Motor neuron (in vitro differentiated cells): ENCODE measurements around the gene LHFPL6. TPM values are rescaled to one million over a fixed set of nuclear protein-coding genes. Genes with fewer than 3 reads are reported as not detected.

Experiments
- ATAC-seq, 8 experiments: fragments of 200-7000 bp; cut with Tn5 transposase; replicated peaks in 6 of 8; 2 replicates each; pipeline ENCODE4 v1.8.0; 2021; ENCODE audit warnings: mild to moderate bottlenecking in 8 of 8, moderate library complexity in 8 of 8
- H3K27ac ChIP-seq, 2 donors: fragments of 250-450 bp; sonication (Bioruptor Pico); 2 replicates each; pipeline ENCODE4 v1.9.0; 2021; ENCODE audit warnings: antibody characterized with exemption in 2 of 2, mild to moderate bottlenecking in 2 of 2, moderate library complexity in 1 of 2
- H3K4me1 ChIP-seq, 2 donors: fragments of 250-450 bp; sonication (Bioruptor Pico); replicated peaks in 1 of 2; 2 replicates each; pipeline ENCODE4 v1.6.1; 2021; ENCODE audit warnings: antibody characterized with exemption in 2 of 2, mild to moderate bottlenecking in 2 of 2, moderate library complexity in 1 of 2
- H3K4me3 ChIP-seq, 5 donors: fragments of 250-450 bp; sonication (Bioruptor Pico); 2 replicates each; pipeline ENCODE4 v1.9.0; 2021; ENCODE audit warnings: antibody characterized with exemption in 5 of 5, mild to moderate bottlenecking in 5 of 5, moderate library complexity in 4 of 5
- WGBS, 10 experiments: fragments of 450-650 bp; shearing (Covaris generic); methylation state at CpG; one replicate each; pipeline ENCODE4 v1.0.0; 2022; 5-methylcytosine and 5-hydroxymethylcytosine counted together
- in situ Hi-C, 9 experiments: fragments of 400-800 bp; cut with MboI; loops; one replicate each; pipeline ENCODE4 v1.15.0; 2021; ENCODE audit warnings: low sequenced_read_pairs in 9 of 9, low pct_unique_long_range_greater_than_20kb in 2 of 9; ENCODE audit not compliant: unreplicated experiment in 9 of 9
- total RNA-seq, 8 experiments: library from RNA; unstranded; fragments of 300-600 nt; gene quantifications; 2 replicates each; pipeline versions ENCODE4 v1.2.3 to v1.2.4, GENCODE V29; 2022

Gene LHFPL6
- total RNA-seq, 8 experiments from 2014 or later = 6.0 to 143 (median 12.0) TPM

DNA sequence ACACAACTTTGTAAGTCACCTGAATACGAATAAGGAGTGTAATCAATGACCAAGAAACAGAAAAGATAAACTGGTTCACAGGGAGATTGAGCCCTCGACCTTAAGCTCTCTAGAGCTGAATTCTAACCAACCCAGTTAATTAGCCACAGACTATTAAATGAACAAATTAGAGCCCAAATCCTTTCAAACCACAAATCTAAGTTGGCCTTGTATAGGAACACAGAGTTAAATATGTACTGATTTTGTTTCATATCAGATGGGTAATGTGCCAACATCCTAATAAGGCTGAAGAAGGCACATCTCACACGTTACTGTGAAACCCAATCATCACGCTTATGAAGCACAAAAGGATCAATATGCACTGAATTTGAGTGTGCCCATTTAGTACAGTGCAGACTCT, 156.1 kb downstream of the LHFPL6 start:
- ATAC-seq = no peak
- Histone ChIP-seq H3K4me3 (no peak overlapping the region), H3K4me1 (peaks cover 9 to 15% of the 10 kb centered on the region in 2 donors), H3K27ac (no peak overlapping the region)
- in situ Hi-C loops = no loop called here
- 44 to 100% (median 87%) methylated on average over 1 to 4 of the region's 4 CpGs; no CpG with 5 or more reads in 1 of the 10 experiments for WGBS, 10 experiments

GRCh38 chr13:39444866-39445265, 158.1 kb downstream of the LHFPL6 start:
- Histone ChIP-seq H3K4me1 (peaks cover 0 to 5% of the 10 kb centered on the region in 2 donors), H3K27ac (no peak overlapping the region), H3K4me3 (no peak overlapping the region)
- ATAC-seq = no peak
- 79 to 100% (median 94%) methylated on average over 1 to 2 of the region's 2 CpGs; no CpG with 5 or more reads in 3 of the 10 experiments for WGBS, 10 experiments
- in situ Hi-C loops = no loop called here

DNA sequence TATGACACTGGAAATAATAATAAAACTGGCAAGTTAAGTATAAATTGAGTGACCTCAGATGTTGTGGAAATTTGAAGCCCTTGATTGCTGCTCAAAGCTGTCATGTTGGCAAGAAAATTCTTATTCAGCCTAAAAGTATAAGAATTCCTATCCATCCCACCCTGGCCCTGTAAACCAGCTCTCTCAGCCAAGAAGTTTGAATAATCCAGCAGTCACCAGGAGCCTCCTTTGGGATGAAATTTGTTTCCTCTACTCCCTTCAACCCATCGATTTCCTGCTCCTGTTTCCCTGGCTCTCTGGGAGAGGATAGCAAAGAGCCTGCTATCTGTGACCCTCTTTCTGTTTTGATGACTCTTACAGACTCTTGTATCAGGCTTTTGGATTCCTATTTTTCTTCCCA, 169.3 kb downstream of the LHFPL6 start:
- no peak for ATAC-seq
- Histone ChIP-seq H3K4me3 (no peak overlapping the region), H3K4me1 (no peaks in the 10 kb centered on the region), H3K27ac (no peak overlapping the region)
- WGBS, 10 experiments = 0 to 88% (median 36%) methylated on average over 1 of the region's 1 CpG; no CpG with 5 or more reads in 4 of the 10 experiments
- in situ Hi-C loops = no loop called here

GRCh38 chr13:39432196-39432595, 170.8 kb downstream of the LHFPL6 start:
- in situ Hi-C loops = no loop called here
- no peak overlapping the region for H3K27ac ChIP-seq
- H3K4me3 ChIP-seq = no peak overlapping the region
- WGBS, 10 experiments = 50 to 100% (median 72%) methylated on average over 1 of the region's 1 CpG; no CpG with 5 or more reads in 2 of the 10 experiments
- H3K4me1 ChIP-seq = no peaks in the 10 kb centered on the region
- no peak for ATAC-seq

GRCh38 chr13:39422845-39423565, 180.0 kb downstream of the LHFPL6 start:
- in situ Hi-C loops = loop anchor here in 2 of 9 experiments (25.0 kb wide), 1 partner anchor 189 kb away; the partner anchor contains the start of gene LHFPL6 (in 2 of the 2)
- WGBS, 10 experiments = 73 to 100% (median 87%) methylated on average over 1 to 5 of the region's 5 CpGs; no CpG with 5 or more reads in 2 of the 10 experiments
- Histone ChIP-seq H3K4me1 (peaks cover 7 to 13% of the 10 kb centered on the region in 2 donors), H3K4me3 (no peak overlapping the region), H3K27ac (no peak overlapping the region)
- ATAC-seq = no peak

DNA sequence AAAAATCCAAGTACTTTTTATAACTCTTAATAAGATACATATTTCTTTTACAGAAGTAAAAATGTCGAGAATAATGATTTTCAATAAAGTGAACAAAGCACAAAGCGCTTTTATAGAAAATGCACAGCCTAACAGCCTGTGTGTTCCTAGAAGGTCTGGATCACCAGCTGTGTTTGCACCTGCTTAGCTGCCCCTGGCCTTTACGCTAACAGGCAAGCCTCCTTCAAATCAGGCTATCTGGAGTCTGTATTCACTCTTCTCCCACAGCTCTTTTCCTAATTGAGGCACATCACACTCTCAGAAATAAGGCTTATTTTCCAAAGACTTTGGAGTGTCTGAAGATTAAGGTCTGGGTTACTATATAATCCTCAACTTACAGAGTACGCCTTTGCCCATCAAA, 183.1 kb downstream of the LHFPL6 start:
- Histone ChIP-seq H3K4me3 (no peak overlapping the region), H3K4me1 (peaks cover 26 to 33% of the 10 kb centered on the region in 2 donors), H3K27ac (no peak overlapping the region)
- no peak for ATAC-seq
- whole genome bisulfite sequencing, 10 experiments = 55 to 100% (median 84%) methylated on average over 2 to 4 of the region's 4 CpGs
- in situ Hi-C loops = loop anchor here in 2 of 9 experiments (25.0 kb wide), 1 partner anchor 192 kb away; the partner anchor contains the start of gene LHFPL6 (in 2 of the 2)

- H3K4me3 ChIP-seq = no peak overlapping the region
- H3K4me1 ChIP-seq = peaks cover 28 to 36% of the 10 kb centered on the region in 2 donors
- no peak overlapping the region for H3K27ac ChIP-seq
- in situ Hi-C loops = loop anchor here in 2 of 9 experiments (25.0 kb wide), 1 partner anchor 193 kb away; the partner anchor contains the start of gene LHFPL6 (in 2 of the 2)
- ATAC-seq = no peak
These were observed 183.9 kb downstream of the LHFPL6 start for GRCh38 chr13:39419068-39419467.

DNA sequence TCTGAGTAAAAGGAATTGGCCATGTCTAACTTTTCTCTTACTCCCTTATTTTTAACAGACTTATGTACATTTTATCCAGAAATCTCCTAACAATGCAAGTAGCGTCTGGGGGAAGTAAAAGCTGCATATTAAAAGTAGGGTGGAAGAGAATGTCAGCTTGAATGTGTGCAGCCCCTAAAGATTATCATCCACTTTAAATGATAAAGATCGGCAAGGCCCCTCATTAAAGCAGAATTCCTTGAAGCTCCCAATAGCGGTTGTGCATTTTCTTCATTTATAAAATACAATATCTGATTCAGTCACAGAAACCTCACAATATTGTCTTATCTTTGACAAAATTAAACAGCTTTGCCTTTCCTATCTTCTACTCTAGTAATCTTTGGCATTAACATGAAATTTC, 184.6 kb downstream of the LHFPL6 start:
- in situ Hi-C loops = loop anchor here in 2 of 9 experiments (25.0 kb wide), 1 partner anchor 194 kb away; the partner anchor contains the start of gene LHFPL6 (in 2 of the 2)
- 20 to 50% (median 25%) methylated on average over 1 to 3 of the region's 3 CpGs; no CpG with 5 or more reads in 1 of the 10 experiments for WGBS, 10 experiments

GRCh38 chr13:39417643-39418042, 185.3 kb downstream of the LHFPL6 start:
- in situ Hi-C loops = loop anchor here in 2 of 9 experiments (25.0 kb wide), 1 partner anchor 195 kb away; the partner anchor contains the start of gene LHFPL6 (in 2 of the 2)
- WGBS, 10 experiments = 0 to 33% (median 20%) methylated on average over 1 to 5 of the region's 5 CpGs; no CpG with 5 or more reads in 4 of the 10 experiments

More for the DNA sequence above, 184.6 kb downstream of the LHFPL6 start:
- no peak for ATAC-seq
- no peak overlapping the region for H3K4me3 ChIP-seq
- H3K27ac ChIP-seq = no peak overlapping the region
- H3K4me1 ChIP-seq = peaks cover 28 to 34% of the 10 kb centered on the region in 2 donors

GRCh38 chr13:39417131-39417530, 185.9 kb downstream of the LHFPL6 start:
- Histone ChIP-seq H3K4me1 (peaks cover 28 to 39% of the 10 kb centered on the region in 2 donors), H3K27ac (peak overlapping the region; percentile 1 to 33), H3K4me3 (peak overlapping the region in 2 of 5 donors; percentile 11 to 22)
- WGBS, 10 experiments = 0 to 78% (median 9%) methylated on average over 1 to 5 of the region's 5 CpGs; no CpG with 5 or more reads in 2 of the 10 experiments
- in situ Hi-C loops = loop anchor here in 2 of 9 experiments (25.0 kb wide), 1 partner anchor 195 kb away; the partner anchor contains the start of gene LHFPL6 (in 2 of the 2)
- ATAC-seq = peak in 7 of 8 experiments; percentile 31 to 85 (median 79)

More at GRCh38 chr13:39417643-39418042, 185.3 kb downstream of the LHFPL6 start:
- ATAC-seq = peak in 7 of 8 experiments; percentile 83 to 97 (median 93)
- Histone ChIP-seq H3K27ac (no peak overlapping the region), H3K4me1 (peaks cover 28 to 34% of the 10 kb centered on the region in 2 donors), H3K4me3 (peak overlapping the region in 2 of 5 donors; percentile 11 to 22)

- no peak overlapping the region for H3K27ac ChIP-seq
- WGBS, 10 experiments = 10 to 72% (median 53%) methylated on average over 2 to 8 of the region's 8 CpGs
- in situ Hi-C loops = loop anchor here in 2 of 9 experiments (25.0 kb wide), 1 partner anchor 197 kb away; the partner anchor contains the start of gene LHFPL6 (in 2 of the 2)
- peak in 3 of 8 experiments; percentile 26 to 40 (median 31) for ATAC-seq
- H3K4me1 ChIP-seq = peaks cover 44 to 58% of the 10 kb centered on the region in 2 donors
- no peak overlapping the region for H3K4me3 ChIP-seq
These were observed 187.8 kb downstream of the LHFPL6 start for GRCh38 chr13:39415008-39415802.

GRCh38 chr13:39414339-39414738, 188.7 kb downstream of the LHFPL6 start:
- in situ Hi-C loops = loop anchor here in 2 of 9 experiments (25.0 kb wide), 1 partner anchor 198 kb away; the partner anchor contains the start of gene LHFPL6 (in 2 of the 2)
- H3K4me1 ChIP-seq = peaks cover 45 to 62% of the 10 kb centered on the region in 2 donors
- no peak overlapping the region for H3K27ac ChIP-seq
- ATAC-seq = no peak
- no peak overlapping the region for H3K4me3 ChIP-seq
